Aorta (tissue), 5 donors: ENCODE data around the gene SPTBN1. TPM values are rescaled to one million over a fixed set of nuclear protein-coding genes. Genes with fewer than 3 reads are reported as not detected.
"Not testable (repeated sequence)": the region's sequence is repeated elsewhere in the genome, so short reads cannot be mapped to it uniquely, and the experiment has no call there.

Experiments used
- ATAC-seq: fragments of 200-7000 bp; cut with Tn5 transposase; one replicate; pipeline ENCODE4 v1.9.1; 2022; ENCODE audit warnings: moderate library complexity; ENCODE audit not compliant: low FRiP score
- DNase-seq, 2 donors: peaks; one replicate each; pipeline ENCODE4 v3.0.0-alpha.2; 2020
- H3K27ac ChIP-seq, 2 donors: one replicate each; pipeline ENCODE4 v1.5.1; 2013; ENCODE audit warnings: low read length in 2 of 2, mild to moderate bottlenecking in 2 of 2, moderate library complexity in 2 of 2, control low read depth in 1 of 2, inconsistent platforms in 1 of 2, low read depth in 1 of 2
- H3K27me3 ChIP-seq, 2 donors: one replicate each; pipeline ENCODE4 v1.6.1; 2013; ENCODE audit warnings: control low read depth in 1 of 2, low read length in 1 of 2, mild to moderate bottlenecking in 1 of 2, moderate library complexity in 1 of 2; ENCODE audit not compliant: insufficient read depth in 2 of 2, control insufficient read depth in 1 of 2
- H3K36me3 ChIP-seq, 2 donors: one replicate each; pipeline ENCODE4 v1.6.1; 2013; ENCODE audit warnings: control low read depth in 1 of 2, low read length in 1 of 2, mild to moderate bottlenecking in 1 of 2; ENCODE audit not compliant: insufficient read depth in 2 of 2, control insufficient read depth in 1 of 2
- H3K4me1 ChIP-seq, 2 donors: one replicate each; pipeline ENCODE4 v1.6.1; 2013; ENCODE audit warnings: low read length in 2 of 2, control low read depth in 1 of 2, mild to moderate bottlenecking in 1 of 2, moderate library complexity in 1 of 2; ENCODE audit not compliant: insufficient read depth in 2 of 2, control insufficient read depth in 1 of 2
- H3K4me3 ChIP-seq, 2 donors: one replicate each; pipeline ENCODE4 v1.5.1; 2013; ENCODE audit warnings: low read length in 2 of 2, control low read depth in 1 of 2, mild to moderate bottlenecking in 1 of 2
- H3K9me3 ChIP-seq: one replicate; pipeline ENCODE4 v1.6.1; 2013; ENCODE audit warnings: mild to moderate bottlenecking, low read length; ENCODE audit not compliant: control insufficient read depth
- WGBS, 2 donors: extraction: QIAGEN DNeasy Blood & Tissue Kit; methylation state at CpG; one replicate each; pipeline ENCODE4 v1.1.7; 2013; 5-methylcytosine and 5-hydroxymethylcytosine counted together
- intact Hi-C, 2 donors: fragments of 100-400 bp; cut with DNase I; formaldehyde crosslinking; loops; one replicate each; pipeline versions ENCODE4 v1.14.2 to v1.15.0; 2022
- polyA plus RNA-seq, 2 donors: library from polyadenylated mRNA; stranded (reverse); fragments of 200-250 nt; gene quantifications; one replicate each; pipeline ENCODE4 v1.2.3, GENCODE V29; 2013
- total RNA-seq, 2 donors: library from RNA; stranded (reverse); fragmentation: NEBNext Ultra II Directional; extraction: Animal tissue kit (Norgen Biotek cat#: 25700); gene quantifications; one replicate each; pipeline ENCODE4 v1.2.1, GENCODE V29; 2021
- donor health status: healthy with polysubstance abuse.
- donor health status: Bipolar disorder and iron deficiency.
- donor health status: DM: no; HTN: no; CAD: no.
- donor health status: DM: no; HTN: no; CAD: no.
- donor health status: DM: yes; HTN: yes; CAD: no.

The SPTBN1 gene
- total and polyA plus RNA-seq, 4 donors: 84.9 to 540 (median 218) TPM

GRCh38 chr2:54698926-54699325, 242.8 kb downstream of the SPTBN1 start:
- ATAC-seq, H3K27me3 ChIP-seq, H3K27ac ChIP-seq, intact Hi-C loops, H3K9me3 ChIP-seq, H3K4me3 ChIP-seq, DNase-seq, H3K4me1 ChIP-seq, H3K36me3 ChIP-seq: not testable (repeated sequence)
- 96 to 97% methylated on average over 35 to 37 of the region's 37 CpGs for WGBS, 2 donors

DNA sequence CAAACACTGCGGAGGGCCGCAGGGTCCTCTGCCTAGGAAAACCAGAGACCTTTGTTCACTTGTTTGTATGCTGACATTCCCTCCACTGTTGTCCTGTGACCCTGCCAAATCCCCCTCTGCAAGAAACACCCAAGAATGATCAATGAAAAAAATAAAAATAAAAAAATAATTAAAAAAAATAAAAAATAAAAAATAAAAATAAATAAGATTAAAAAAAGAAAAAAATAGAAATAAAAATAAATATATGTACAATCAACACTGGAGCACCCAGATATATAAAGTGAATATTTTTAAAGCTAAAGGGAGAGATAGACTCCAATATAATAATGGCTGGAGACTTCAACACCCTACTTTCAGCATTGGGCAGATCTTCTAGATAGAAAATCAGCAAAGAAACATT, 243.5 kb downstream of the SPTBN1 start:
- ATAC-seq: no peak

DNA sequence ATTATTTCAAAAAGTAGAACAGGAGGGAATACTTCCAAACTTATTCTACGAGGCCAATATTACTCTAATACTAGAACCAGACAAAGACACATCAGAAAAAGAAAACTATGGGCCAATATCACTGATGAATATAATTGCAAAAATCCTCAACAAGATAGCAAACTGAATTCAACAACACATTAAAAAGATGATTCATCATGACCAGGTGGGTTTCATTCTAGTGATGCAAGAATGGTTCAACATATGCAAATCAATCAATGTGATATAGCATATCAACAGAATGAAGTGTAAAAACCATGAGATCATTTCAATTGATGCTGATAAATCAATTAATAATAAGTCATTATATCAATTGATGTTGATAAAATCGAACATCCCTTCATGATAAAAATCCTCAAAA, 244.9 kb downstream of the SPTBN1 start:
- Histone ChIP-seq H3K27ac (no peak overlapping the region), H3K27me3 (no peaks in the 10 kb centered on the region), H3K4me1 (no peaks in the 10 kb centered on the region), H3K36me3 (no peaks in the 10 kb centered on the region), H3K9me3 (no peaks in the 10 kb centered on the region), H3K4me3 (no peak overlapping the region)
- ATAC-seq (no peak), DNase-seq (no peak)
- 83 to 86% methylated on average over 2 of the region's 2 CpGs for WGBS, 2 donors
- intact Hi-C loops: loop anchor here (5.0 to 10.0 kb wide), 3 partner anchors 179 to 594 kb away; no protein-coding TSS in a partner anchor

More for the DNA sequence above, 243.5 kb downstream of the SPTBN1 start:
- intact Hi-C loops: loop anchor here (5.0 to 10.0 kb wide), 3 partner anchors 177 to 592 kb away; no protein-coding TSS in a partner anchor
- H3K9me3 ChIP-seq: no peaks in the 10 kb centered on the region
- no peaks in the 10 kb centered on the region for H3K27me3 ChIP-seq
- H3K27ac ChIP-seq: no peak overlapping the region
- H3K4me1 ChIP-seq: no peaks in the 10 kb centered on the region
- WGBS, 2 donors: 95 to 100% methylated on average over 2 of the region's 2 CpGs
- no peaks in the 10 kb centered on the region for H3K36me3 ChIP-seq
- H3K4me3 ChIP-seq: no peak overlapping the region
- DNase-seq: no peak

- Histone ChIP-seq H3K4me3 (no peak overlapping the region), H3K27ac (no peak overlapping the region), H3K27me3 (no peaks in the 10 kb centered on the region), H3K9me3 (no peaks in the 10 kb centered on the region), H3K36me3 (no peaks in the 10 kb centered on the region), H3K4me1 (no peaks in the 10 kb centered on the region)
- DNase-seq (no peak), ATAC-seq (no peak)
- intact Hi-C loops: loop anchor here (5.0 to 10.0 kb wide), 3 partner anchors 182 to 597 kb away; no protein-coding TSS in a partner anchor
- WGBS, 2 donors: 75 to 82% methylated on average over 1 of the region's 1 CpG
Measured at GRCh38 chr2:54704238-54704637, 248.1 kb downstream of the SPTBN1 start.

- no peak overlapping the region for H3K27ac ChIP-seq
Measured at GRCh38 chr2:54704688-54705605, 248.8 kb downstream of the SPTBN1 start.

DNA sequence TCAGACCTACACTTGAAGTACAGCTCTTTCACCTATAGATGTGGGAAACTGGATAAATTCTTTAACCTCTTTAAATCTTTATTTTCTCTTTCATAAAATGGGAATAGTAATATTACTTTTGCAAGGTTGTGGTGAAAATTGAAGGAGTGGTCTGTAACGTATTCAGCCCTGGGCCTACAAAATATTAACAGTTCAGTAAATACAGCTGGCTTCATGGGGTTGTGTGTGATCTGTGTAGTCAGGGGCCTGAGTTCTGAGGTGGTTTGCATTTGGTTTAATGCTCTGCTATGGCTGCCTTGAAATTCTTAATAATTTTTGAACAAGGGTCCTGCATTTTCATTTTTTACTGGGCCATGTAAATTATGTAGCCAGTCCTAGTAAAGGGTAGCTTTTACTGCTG, 250.5 kb downstream of the SPTBN1 start:
- Histone ChIP-seq H3K27ac (no peak overlapping the region), H3K9me3 (no peaks in the 10 kb centered on the region), H3K27me3 (no peaks in the 10 kb centered on the region), H3K4me3 (no peak overlapping the region), H3K36me3 (no peaks in the 10 kb centered on the region), H3K4me1 (no peaks in the 10 kb centered on the region)
- WGBS, 2 donors: 78 to 93% methylated on average over 1 of the region's 1 CpG
- DNase-seq: no peak
- ATAC-seq: no peak
- intact Hi-C loops: loop anchor here in 1 of 2 donors (10.0 kb wide), 1 partner anchor 532 kb away; no protein-coding TSS in a partner anchor

More at GRCh38 chr2:54704688-54705605, 248.8 kb downstream of the SPTBN1 start:
- WGBS, 2 donors: 6 to 13% methylated on average over 3 of the region's 3 CpGs
- intact Hi-C loops: loop anchor here (5.0 to 10.0 kb wide), 3 partner anchors 183 to 598 kb away; no protein-coding TSS in a partner anchor
- H3K36me3 ChIP-seq: no peaks in the 10 kb centered on the region
- no peaks in the 10 kb centered on the region for H3K4me1 ChIP-seq
- H3K4me3 ChIP-seq: no peak overlapping the region
- DNase-seq (no peak), ATAC-seq (peak; percentile 82)
- H3K27me3 ChIP-seq: no peaks in the 10 kb centered on the region
- H3K9me3 ChIP-seq: no peaks in the 10 kb centered on the region

GRCh38 chr2:54708584-54709335, 252.6 kb downstream of the SPTBN1 start:
- H3K4me3 ChIP-seq: peak overlapping the region; percentile 5 to 38
- peak; percentile 70 to 76 for DNase-seq
- H3K27ac ChIP-seq: no peak overlapping the region
- H3K27me3 ChIP-seq: no peaks in the 10 kb centered on the region
- no peaks in the 10 kb centered on the region for H3K4me1 ChIP-seq
- peak; percentile 73 for ATAC-seq
- H3K9me3 ChIP-seq: no peaks in the 10 kb centered on the region
- H3K36me3 ChIP-seq: no peaks in the 10 kb centered on the region
- WGBS, 2 donors: 17 to 21% methylated on average over 33 to 35 of the region's 35 CpGs
- intact Hi-C loops: loop anchor here in 1 of 2 donors (10.0 kb wide), 1 partner anchor 534 kb away; no protein-coding TSS in a partner anchor

GRCh38 chr2:54709336-54709809, 253.2 kb downstream of the SPTBN1 start:
- H3K27me3 ChIP-seq: no peaks in the 10 kb centered on the region
- H3K36me3 ChIP-seq: no peaks in the 10 kb centered on the region
- no peak overlapping the region for H3K27ac ChIP-seq
- H3K4me1 ChIP-seq: no peaks in the 10 kb centered on the region
- H3K9me3 ChIP-seq: no peaks in the 10 kb centered on the region
- intact Hi-C loops: loop anchor here in 1 of 2 donors (10.0 kb wide), 1 partner anchor 535 kb away; no protein-coding TSS in a partner anchor
- DNase-seq (peak in 1 of 2 donors; percentile 63), ATAC-seq (peak; percentile 68)
- 13 to 20% methylated on average over 16 to 18 of the region's 18 CpGs for WGBS, 2 donors
- H3K4me3 ChIP-seq: peak overlapping the region; percentile 5 to 38
